ENCODE measurements around the gene CDH4.
"Not testable (repeated sequence)": the region's sequence is repeated elsewhere in the genome, so short reads cannot be mapped to it uniquely, and the experiment has no call there.

Gene CDH4

DNA sequence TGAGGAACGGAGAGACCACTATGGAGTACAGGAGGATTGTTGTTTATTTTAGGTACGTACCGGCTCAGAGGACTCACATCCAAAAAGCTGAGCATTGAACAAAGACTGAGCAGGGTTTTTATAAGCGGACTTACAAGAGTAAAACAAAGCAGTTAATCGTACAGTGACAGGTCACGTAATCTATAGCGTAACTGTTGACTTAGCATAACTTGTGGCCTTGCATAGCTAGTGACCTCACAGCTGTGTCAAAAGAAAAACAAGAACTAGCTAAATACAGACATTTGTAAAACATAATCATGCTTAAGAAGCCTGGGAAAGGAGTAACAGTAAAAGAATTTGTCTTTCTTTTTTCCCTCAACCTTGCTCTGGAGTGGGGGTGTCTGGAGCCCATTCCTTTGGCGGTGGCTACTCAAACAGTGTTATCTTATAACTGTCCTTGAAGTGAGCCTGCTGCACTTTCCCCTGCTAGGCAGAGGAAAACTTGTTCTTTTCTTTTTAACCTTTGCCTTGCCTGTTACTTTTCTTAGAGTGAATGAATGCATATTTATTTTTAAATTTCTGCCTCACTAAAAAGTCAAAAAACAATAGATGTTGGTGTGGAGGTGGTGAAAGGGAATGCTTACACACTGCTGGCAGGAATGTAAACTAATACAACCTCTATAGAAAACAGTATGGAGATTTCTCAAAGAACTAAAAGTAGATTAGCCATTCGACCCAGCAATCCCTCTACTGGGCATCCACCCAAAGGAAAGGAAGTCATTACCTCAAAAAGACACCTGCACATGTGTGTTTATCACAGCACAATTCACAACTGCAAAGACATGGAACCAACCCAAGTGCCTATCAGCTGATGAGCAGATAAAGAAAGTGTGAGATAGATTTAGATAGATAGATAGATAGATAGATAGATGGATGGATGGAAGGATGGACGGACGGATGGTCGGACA lies 704.6 kb downstream of the CDH4 start:
- DNase-seq (ENCODE audit: low read depth) = no peak
- no peak overlapping the region for H3K4me3 ChIP-seq (ENCODE audit: low read depth, low read length)

DNA sequence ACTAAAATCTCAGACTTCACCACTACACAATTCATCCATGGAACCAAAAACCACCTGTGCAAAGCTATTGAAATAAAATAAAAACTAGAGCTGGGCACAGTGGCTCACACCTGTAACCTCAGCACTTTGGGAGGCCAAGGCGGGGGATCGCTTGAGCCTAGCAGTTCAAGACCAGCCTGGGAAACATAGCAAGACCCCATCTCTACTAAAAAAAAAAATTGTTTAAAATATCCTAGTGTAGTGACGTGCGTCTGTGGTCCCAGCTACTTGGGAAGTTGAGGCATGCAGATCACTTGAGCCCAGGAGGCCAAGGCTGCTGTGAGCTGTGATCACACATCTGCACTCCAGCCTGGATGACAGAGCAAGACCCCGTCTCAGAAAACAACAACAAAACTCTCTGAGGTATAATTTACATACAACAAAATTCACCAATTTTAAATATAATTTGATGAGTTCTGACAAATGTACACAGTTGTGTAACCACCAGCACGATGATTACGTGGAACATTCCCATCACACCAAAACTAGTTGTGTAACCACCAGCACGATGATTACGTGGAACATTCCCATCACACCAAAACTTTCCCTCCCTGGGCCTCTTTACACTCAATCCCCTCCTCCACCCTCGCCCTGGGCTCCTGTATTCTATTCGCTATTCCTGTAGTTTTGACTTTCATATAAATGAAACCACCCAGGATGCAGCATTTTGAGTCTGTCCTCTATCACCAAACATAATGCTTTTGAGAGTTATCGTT lies 706.1 kb downstream of the CDH4 start:
- DNase-seq (ENCODE audit: low read depth) = no peak

DNA sequence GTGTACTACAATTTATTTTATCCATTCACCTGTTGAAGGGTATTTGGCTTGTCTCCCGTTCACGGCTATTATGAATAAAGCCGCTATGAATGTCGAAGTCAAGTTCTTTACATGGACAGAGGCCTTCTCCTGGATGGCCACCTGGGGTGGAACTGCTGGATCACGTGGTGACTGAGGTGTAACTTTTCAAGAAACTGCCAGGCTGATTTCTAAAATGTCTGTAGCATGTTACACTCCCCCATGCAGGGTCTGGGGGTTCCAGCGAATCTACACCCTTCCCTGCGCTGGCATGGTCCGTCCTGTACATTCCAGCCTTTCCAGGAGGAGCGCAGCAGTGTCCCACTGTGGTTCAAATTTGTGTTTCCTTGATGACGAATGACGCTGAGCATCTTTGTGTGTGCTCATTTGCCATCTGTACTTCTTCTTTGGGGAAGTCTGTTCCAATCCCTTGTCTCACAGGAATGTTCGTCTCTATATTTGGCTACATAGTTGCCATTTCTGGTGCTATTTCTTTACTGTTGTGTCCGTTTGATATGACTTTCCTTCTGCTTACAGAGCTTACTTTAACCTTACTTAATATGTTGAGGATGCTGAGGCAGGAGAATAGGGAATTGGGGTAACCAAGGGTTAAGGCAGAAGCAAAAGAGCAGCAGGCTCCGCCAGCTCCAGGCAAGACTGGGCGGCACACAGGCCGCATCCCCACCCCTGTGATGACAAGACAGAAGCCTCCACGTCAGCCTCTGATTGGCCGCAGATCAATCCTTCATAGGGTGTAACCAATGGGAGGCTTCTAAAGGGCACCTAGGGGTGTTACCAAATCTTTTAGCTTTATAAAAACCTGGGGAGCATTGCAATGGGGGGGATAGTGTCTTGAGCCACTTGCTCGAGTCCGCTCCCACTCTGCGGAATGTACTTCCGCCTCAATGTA lies 707.0 kb downstream of the CDH4 start:
- no peak for DNase-seq (ENCODE audit: low read depth)
- H3K4me3 ChIP-seq (ENCODE audit: low read depth, low read length) = no peak overlapping the region

More for the DNA sequence above, 706.1 kb downstream of the CDH4 start:
- no peak overlapping the region for H3K4me3 ChIP-seq (ENCODE audit: low read depth, low read length)

DNA sequence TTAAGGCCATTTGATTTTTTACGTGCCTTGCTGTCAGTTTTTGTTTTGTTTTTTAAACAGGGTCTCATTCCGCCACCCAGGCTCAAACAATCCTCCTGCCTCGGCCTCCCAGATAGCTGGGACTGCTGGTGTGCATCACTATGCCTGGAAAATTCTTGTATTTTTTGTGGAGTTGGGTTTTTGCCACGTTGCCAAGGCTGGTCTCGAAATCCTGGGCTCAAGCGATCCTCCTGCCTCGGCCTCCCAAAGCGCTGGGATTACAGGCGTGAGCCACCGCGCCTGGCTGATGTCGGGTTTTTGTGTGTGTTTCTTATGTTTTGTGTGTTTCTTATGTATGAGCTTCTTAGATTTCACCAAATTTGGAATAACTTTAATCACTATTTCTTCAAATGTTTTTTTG lies 708.8 kb downstream of the CDH4 start:
- H3K4me3 ChIP-seq (ENCODE audit: low read depth, low read length) = no peak overlapping the region
- DNase-seq (ENCODE audit: low read depth) = no peak

DNA sequence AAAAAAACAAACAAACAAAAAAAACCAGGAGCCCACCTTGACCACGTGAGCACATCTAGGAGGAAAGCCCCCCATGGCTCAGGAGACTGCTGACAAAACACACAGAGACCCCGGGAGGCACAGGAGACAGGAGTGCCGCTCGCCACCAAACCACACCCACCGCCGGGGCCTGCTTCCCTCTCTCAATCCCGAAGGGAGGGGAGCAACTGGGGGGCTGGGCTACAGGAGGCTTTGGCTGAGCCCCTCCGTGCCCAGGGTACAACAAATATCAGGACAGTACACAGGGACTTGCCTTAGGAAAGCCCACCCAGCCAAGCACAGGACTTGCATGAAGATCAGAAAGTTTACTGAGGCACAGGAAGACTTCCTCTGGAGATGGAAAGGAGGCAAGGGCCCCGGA lies 711.1 kb downstream of the CDH4 start:
- DNase-seq (ENCODE audit: low read depth) = no peak
- H3K4me3 ChIP-seq (ENCODE audit: low read depth, low read length) = no peak overlapping the region

DNA sequence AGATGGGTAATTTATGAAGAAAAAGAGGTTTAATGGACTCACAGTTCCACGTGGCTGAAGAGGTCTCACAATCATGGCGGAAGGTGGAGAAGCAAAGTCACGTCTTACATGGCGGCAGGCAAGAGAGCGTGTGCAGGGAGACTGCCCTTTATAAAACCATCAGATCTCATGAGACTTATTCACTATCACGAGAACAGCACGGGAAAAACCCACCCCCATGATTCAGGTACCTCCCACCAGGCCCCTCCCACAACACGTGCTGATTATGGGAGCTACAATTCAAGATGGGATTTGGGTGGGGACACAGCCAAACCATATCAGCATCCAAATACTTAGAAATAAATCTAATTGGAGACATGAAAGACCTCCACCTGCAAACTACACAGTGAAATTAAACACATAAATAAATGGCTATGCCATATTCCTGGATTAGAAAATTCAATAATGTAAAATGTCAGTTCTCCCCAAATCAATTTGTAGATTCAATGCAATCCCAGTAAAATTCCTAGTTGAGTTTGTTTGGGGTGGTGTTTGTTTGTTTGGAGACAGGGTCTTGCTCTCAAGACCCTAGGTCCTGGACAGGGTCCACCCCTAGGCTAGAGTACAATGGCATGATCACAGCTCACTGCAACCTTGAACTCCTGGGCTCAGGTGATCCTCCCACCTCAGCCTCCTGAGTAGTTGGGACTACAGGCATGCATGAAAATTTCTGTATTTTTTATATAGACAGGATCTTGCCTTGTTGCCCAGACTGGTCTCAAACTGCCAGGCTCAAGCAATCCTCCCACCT lies 712.0 kb downstream of the CDH4 start:
- no peak overlapping the region for H3K4me3 ChIP-seq (ENCODE audit: low read depth, low read length)
- DNase-seq (ENCODE audit: low read depth) = no peak

DNA sequence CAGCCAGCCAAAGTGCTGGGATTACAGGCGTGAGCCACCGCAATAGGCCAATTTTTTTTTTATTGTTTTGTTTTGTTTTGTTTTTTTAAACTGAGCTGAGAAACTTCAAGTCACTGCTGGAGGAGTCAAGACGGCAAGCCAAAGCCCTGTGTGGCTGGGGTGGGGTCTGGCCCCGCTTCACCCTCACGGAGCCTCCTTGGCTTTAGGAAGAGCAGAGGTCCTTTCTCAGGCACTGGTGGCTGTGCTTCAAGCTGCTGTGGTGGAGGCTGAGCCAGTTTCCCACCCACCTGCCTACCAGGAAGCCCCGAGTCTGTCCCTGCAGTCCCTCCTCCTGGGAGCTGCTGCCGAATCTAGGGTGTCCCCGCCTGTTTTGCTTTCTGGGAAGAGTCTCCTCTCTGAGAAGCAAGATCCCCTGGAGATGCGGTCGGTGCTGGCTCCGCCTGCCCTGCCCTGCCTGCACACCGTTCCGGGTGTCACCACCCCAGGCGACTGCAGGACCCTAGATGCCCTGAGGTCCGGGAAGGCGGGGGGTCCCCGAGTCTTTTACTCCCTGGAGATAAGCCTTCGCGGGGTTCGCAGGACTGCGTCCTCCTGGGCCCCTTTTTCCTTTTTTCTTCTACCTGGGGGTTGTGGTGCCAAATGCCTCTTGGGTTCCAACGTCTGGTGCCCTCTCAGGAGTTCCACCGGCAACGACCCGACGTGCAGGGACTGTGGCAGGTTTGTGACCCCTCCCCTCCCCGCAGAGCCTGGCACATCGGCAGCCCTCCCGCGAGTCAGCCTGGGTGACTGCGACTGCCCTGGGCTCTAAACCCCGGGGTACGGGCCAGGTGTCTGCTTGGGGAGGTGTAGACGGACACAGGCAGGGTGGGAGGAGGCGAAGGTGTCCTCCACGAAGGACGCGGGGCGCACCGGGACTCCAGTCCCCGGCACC lies 712.9 kb downstream of the CDH4 start:
- no peak for DNase-seq (ENCODE audit: low read depth)
- H3K4me3 ChIP-seq (ENCODE audit: low read depth, low read length) = no peak overlapping the region

DNA sequence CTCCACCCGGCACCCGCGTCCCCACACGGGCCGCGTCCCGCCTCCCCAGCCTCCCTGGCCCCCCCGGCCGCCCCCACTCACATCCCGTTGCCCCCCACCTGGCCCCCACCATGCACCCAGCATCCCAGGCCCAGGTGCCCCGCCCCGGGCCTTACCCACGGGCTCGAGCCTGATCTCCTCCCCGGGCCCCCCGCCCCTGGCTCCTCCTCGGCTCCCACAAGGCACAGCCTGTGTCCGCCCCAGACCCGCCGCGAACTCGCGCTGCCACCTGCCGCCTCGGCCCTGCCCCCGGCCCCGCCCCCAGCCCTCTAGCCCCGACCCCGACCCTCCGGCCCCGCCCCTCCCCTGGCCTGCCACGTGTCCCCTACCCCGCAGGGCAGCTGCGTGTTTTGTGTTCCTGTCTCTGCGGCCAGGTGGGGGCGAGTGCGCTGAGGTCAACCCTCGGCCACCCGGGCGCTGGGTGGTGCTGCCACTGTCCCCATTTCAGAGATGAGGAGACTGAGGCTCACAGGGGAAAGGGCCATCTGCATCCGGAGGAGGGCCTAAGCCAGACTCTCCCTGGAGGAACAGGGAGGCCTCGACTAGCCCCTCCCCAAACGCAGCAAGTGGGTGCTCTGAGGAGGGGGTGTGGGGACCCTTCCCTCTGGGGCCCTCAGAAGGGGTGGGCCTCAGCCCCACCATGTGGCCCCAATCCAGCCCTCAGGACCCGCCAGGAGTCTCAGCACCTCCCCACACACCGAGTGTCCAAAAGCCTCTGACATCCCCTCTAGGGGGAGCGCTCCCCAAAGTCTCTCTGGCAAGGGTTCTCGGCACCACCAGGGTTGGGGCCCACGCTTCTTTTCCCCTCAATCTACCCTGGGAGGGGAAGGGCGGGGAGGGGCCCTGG lies 713.8 kb downstream of the CDH4 start:
- H3K4me3 ChIP-seq (ENCODE audit: low read depth, low read length) = no peak overlapping the region
- no peak for DNase-seq (ENCODE audit: low read depth)

DNA sequence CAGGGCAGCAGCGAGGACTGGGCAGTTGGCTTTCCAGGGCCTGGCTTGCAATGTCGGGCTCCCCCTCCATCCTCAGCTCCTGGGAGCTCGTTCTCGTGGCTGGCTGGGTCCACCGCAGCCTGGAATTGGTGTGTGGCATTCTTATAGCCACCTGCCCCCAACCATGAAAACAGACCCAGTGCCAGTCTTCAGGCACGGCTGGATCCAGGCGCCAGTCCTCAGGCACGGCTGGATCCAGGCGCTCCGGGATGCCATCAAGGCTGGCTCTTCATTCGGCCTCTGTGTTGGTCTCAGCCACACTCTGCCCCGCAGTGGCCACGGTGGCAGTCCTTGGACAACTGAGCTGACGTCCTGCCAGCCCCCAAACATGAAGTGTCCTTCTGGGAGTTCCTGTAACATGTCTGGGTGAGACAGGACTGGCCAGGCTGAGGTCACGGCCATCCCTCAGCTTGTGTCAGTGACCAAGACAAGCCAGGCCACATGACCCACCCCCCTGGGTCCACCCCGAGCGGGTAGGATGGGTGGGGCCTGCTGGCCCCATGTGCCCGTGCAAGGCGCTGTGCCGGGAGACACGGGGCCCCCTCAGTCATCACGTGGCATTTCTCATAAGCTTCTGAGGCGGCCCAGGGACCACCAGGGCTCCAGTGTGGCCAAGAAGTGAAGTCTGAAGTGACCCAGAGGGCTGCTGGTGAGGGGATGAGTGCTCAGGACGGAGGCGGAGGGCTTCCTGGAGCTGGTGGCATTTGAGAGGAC lies 714.6 kb downstream of the CDH4 start:
- DNase-seq (ENCODE audit: low read depth) = no peak

DNA sequence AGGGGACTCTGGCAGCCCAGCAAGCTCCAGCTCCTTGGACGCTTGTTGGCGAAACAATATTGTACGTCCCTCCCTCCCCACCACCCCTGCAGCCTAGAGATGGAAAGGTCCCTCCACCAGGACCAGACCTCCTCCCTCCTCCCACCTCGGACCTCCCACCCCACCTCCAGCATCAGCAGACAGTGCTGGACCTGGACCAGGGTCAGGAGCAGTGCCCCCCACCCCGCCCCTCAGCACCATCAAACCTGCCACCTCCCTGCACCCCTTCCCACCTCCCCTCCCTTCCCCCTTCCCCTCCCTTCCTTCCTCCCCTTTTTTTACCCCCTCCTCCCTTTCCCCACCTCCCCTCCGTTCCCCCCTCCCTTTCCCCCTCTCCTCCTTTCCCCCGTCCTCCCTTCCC lies 715.2 kb downstream of the CDH4 start:
- DNase-seq (ENCODE audit: low read depth) = no peak
- no peak overlapping the region for H3K4me3 ChIP-seq (ENCODE audit: low read depth, low read length)

More for the DNA sequence above, 714.6 kb downstream of the CDH4 start:
- H3K4me3 ChIP-seq (ENCODE audit: low read depth, low read length) = no peak overlapping the region

DNA sequence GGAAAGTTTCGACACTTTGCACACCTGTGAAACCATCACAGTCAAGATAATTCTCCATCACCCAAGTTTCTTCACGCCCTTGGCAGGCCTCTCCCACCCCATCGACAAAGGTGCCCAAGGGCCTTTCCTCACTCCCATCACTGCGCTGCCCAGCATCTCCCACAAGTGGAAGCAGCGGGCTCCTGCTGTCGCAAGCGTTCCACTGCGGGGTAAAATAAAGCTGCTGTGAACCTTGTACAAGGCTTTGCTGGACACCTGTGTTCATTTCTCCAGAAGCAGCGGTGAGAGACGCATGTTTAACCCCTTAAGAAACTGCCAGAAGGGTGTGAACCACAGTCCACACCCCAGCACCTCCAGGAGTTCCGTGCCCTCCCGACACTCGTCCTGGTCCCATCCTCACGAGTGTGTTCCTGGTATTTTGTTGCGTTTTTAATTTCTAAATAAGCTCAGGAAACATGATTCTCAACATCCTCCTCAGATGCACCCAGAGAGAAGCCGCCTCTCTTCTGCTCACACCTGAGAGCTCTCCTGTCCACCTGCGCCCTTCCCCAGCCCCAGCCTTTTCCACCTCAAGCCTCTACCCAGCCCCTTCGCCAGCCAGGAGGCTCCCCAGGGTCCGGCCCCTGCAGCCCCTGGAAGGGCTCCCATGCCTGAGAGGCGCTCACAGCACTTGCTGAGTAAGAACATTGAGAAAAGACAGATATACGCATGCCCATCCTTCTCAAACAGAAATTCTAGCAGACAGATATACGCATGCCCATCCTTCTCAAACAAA lies 716.2 kb downstream of the CDH4 start:
- no peak for DNase-seq (ENCODE audit: low read depth)
- H3K4me3 ChIP-seq (ENCODE audit: low read depth, low read length) = no peak overlapping the region

DNA sequence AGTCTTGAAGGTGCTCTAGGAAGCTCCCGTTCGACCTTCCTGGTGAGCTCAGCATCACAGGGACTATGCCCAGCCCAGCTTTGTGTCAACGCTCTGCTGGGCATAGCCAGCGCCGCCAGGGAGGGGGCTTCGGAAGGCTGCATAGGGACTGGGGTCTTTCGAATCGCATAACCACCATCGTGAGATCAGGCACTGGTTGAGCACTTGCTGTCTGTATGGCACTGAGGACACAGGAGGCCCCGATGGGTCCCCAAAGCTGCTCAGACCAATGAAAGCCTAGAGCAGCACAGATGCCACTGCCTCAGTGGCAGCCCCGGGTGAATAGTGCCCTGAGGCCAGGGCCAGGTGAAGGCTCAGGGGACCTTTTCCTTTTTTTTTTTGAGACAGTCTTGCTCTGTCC lies 716.9 kb downstream of the CDH4 start:
- DNase-seq (ENCODE audit: low read depth) = no peak
- H3K4me3 ChIP-seq (ENCODE audit: low read depth, low read length) = no peak overlapping the region

DNA sequence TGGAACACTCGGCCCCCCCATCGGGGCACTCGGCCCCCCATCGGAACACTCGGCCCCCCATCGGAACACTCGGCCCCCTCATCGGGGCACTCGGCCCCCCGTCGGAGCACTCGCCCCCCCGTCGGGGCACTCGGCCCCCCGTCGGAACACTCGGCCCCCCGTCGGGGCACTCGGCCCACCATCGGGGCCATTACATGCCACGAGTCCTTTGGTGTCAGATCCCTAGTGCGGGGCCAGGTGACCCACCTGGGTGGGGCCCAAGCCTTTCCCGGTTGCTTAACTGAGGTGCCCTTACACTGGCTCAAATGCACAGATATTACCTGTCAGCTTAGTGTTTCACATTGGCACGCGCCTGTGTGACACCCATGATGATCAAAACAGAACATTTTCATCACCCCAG lies 717.7 kb downstream of the CDH4 start:
- no peak for DNase-seq (ENCODE audit: low read depth)

DNA sequence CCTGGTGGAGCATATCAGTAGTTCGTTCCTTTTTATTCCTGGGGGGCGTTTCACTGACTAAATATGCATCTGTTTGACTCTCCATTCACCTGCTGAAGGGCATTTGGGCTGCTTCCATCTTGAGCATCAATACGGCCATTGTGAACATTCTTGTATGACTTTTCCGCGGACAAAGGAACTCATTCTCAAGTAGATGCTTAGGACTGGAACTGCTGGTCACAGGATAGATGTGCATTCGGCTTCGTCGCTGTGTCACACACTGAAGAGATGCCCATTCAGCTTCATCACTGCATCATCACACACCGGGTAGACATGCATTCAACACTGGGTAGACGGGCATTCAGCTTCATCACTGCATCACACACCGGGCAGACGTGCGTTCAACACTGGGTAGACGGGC lies 718.3 kb downstream of the CDH4 start:
- no peak overlapping the region for H3K4me3 ChIP-seq (ENCODE audit: low read depth, low read length)
- no peak for DNase-seq (ENCODE audit: low read depth)

More for the DNA sequence above, 717.7 kb downstream of the CDH4 start:
- H3K4me3 ChIP-seq (ENCODE audit: low read depth, low read length) = no peak overlapping the region

DNA sequence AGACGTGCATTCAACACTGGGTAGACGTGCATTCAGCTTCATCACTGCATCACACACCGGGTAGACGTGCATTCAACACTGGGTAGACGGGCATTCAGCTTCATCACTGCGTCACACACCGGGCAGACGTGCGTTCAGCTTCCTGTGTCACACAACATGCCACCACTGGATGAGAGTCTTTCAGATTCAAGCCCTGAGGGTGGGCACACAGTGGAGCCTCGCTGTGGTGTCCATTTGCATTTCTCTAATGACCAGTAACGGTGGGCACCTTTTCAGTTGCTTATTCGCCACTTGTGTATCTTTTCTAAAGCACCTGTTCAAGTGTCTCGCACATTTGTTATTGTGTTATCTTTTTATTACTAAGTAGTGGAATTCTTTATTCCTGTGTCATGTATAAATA lies 719.5 kb downstream of the CDH4 start:
- H3K4me3 ChIP-seq (ENCODE audit: low read depth, low read length); DNase-seq (ENCODE audit: low read depth): not testable (repeated sequence)
